ES-I3 (cell line): Measurements from ENCODE around the gene NFE2L1.
"Not testable (repeated sequence)": the region's sequence is repeated elsewhere in the genome, so short reads cannot be mapped to it uniquely, and the experiment has no call there.

Experiments used
- H3K36me3 ChIP-seq: 2 replicates; pipeline ENCODE4 v1.6.1; 2013; ENCODE audit warnings: mild to moderate bottlenecking, low read length, control low read depth, moderate library complexity; ENCODE audit not compliant: insufficient read depth
- H3K4me1 ChIP-seq: 2 replicates; pipeline ENCODE4 v1.6.1; 2013; ENCODE audit warnings: mild to moderate bottlenecking, control low read depth, low read length; ENCODE audit not compliant: insufficient read depth
- H3K9ac ChIP-seq: 2 replicates; pipeline ENCODE4 v1.6.1; 2013; ENCODE audit warnings: low read depth, mild to moderate bottlenecking, low read length, moderate library complexity
- H3K9me3 ChIP-seq: 2 replicates; pipeline ENCODE4 v1.6.1; 2013; ENCODE audit warnings: mild to moderate bottlenecking, low read length, moderate library complexity; ENCODE audit not compliant: control insufficient read depth, insufficient read depth

The NFE2L1 gene

GRCh38 chr17:48028736-48029135 is 19.4 kb upstream of the NFE2L1 start:
- Histone ChIP-seq H3K4me1 (peaks cover 6% of the 10 kb centered on the region; the same call in 1 of the 2 replicates), H3K9me3 (no peaks in the 10 kb centered on the region), H3K9ac (no peak overlapping the region), H3K36me3 (no peaks in the 10 kb centered on the region)

- Histone ChIP-seq H3K36me3 (no peaks in the 10 kb centered on the region), H3K9me3 (no peaks in the 10 kb centered on the region), H3K9ac (no peak overlapping the region), H3K4me1 (peaks cover 6% of the 10 kb centered on the region; the same call in 1 of the 2 replicates)
Measured at GRCh38 chr17:48030531-48030930, 17.6 kb upstream of the NFE2L1 start.

GRCh38 chr17:48031966-48032365 is 16.2 kb upstream of the NFE2L1 start:
- Histone ChIP-seq H3K4me1 (peaks cover under 1% of the 10 kb centered on the region; the same call in 1 of the 2 replicates), H3K9ac (no peak overlapping the region), H3K9me3 (no peaks in the 10 kb centered on the region), H3K36me3 (no peaks in the 10 kb centered on the region)

- H3K36me3 ChIP-seq, H3K4me1 ChIP-seq, H3K9ac ChIP-seq, H3K9me3 ChIP-seq: not testable (repeated sequence)
Measured at GRCh38 chr17:48034734-48035133, 13.4 kb upstream of the NFE2L1 start.

GRCh38 chr17:48036693-48037035 is 11.5 kb upstream of the NFE2L1 start:
- H3K9me3 ChIP-seq: no peaks in the 10 kb centered on the region
- no peaks in the 10 kb centered on the region for H3K36me3 ChIP-seq
- peak overlapping the region; percentile 68; the same call in 1 of the 2 replicates for H3K9ac ChIP-seq
- H3K4me1 ChIP-seq: no peaks in the 10 kb centered on the region; the same call in 1 of the 2 replicates

GRCh38 chr17:48037036-48037837 is 10.9 kb upstream of the NFE2L1 start, which contains the start of gene COPZ2:
Gene COPZ2, minus strand, starts transcription at chr17:48037797. Its CDS starts 20 bp downstream, at chr17:48037777.
- Histone ChIP-seq H3K9me3 (no peaks in the 10 kb centered on the region), H3K4me1 (no peaks in the 10 kb centered on the region; the same call in 1 of the 2 replicates), H3K9ac (peak within 1 kb of the TSS; percentile 68; the same call in 1 of the 2 replicates), H3K36me3 (no peaks in the 10 kb centered on the region)

GRCh38 chr17:48037838-48038323 is 10.3 kb upstream of the NFE2L1 start:
- Histone ChIP-seq H3K9me3 (no peaks in the 10 kb centered on the region), H3K4me1 (no peaks in the 10 kb centered on the region; the same call in 1 of the 2 replicates), H3K9ac (peak overlapping the region; percentile 13; the same call in 1 of the 2 replicates), H3K36me3 (no peaks in the 10 kb centered on the region)

GRCh38 chr17:48038687-48039086 is 9.5 kb upstream of the NFE2L1 start:
- Histone ChIP-seq H3K9ac (no peak overlapping the region), H3K9me3 (no peaks in the 10 kb centered on the region)

GRCh38 chr17:48043176-48043575 is 5.0 kb upstream of the NFE2L1 start:
- peaks cover 11% of the 10 kb centered on the region; the same call in 1 of the 2 replicates for H3K4me1 ChIP-seq
- H3K9me3 ChIP-seq: no peaks in the 10 kb centered on the region
- no peak overlapping the region for H3K9ac ChIP-seq
- H3K36me3 ChIP-seq: no peaks in the 10 kb centered on the region

More at GRCh38 chr17:48038687-48039086, 9.5 kb upstream of the NFE2L1 start:
- Histone ChIP-seq H3K36me3 (no peaks in the 10 kb centered on the region), H3K4me1 (no peaks in the 10 kb centered on the region; the same call in 1 of the 2 replicates)

- Histone ChIP-seq H3K9ac (no peak overlapping the region), H3K4me1 (peaks cover 11% of the 10 kb centered on the region; the same call in 1 of the 2 replicates), H3K36me3 (no peaks in the 10 kb centered on the region), H3K9me3 (no peaks in the 10 kb centered on the region)
Measured at GRCh38 chr17:48044851-48045250, 3.3 kb upstream of the NFE2L1 start.

- Histone ChIP-seq H3K9me3 (no peaks in the 10 kb centered on the region), H3K36me3 (no peaks in the 10 kb centered on the region), H3K9ac (no peak overlapping the region), H3K4me1 (peaks cover 12% of the 10 kb centered on the region; the same call in 1 of the 2 replicates)
Measured at GRCh38 chr17:48045316-48046001, 2.7 kb upstream of the NFE2L1 start.

GRCh38 chr17:48046296-48046695 is 1.9 kb upstream of the NFE2L1 start:
- no peak overlapping the region for H3K9ac ChIP-seq
- no peaks in the 10 kb centered on the region for H3K9me3 ChIP-seq
- H3K36me3 ChIP-seq: 0 out of 2 replicates have a peak, but pooled peaks cover 3% of the 10 kb centered on the region
- H3K4me1 ChIP-seq: peaks cover 19% of the 10 kb centered on the region; the same call in 1 of the 2 replicates

- Histone ChIP-seq H3K9ac (peak overlapping the region; percentile 87), H3K9me3 (no peaks in the 10 kb centered on the region), H3K4me1 (peaks cover 27% of the 10 kb centered on the region), H3K36me3 (0 out of 2 replicates have a peak, but pooled peaks cover 3% of the 10 kb centered on the region)
Measured at GRCh38 chr17:48047113-48047740, 932 bp upstream of the NFE2L1 start.
